OCI-LY1 (cell line): Measurements from ENCODE around the gene DLEC1.

Source experiments
- H2AFZ ChIP-seq: fragments of 200-600 bp; sonication (generic), shearing (Covaris generic); 2 replicates; pipeline ENCODE4 v1.6.0; 2014; ENCODE audit warnings: antibody characterized with exemption, mild to moderate bottlenecking, low read length
- H3F3A ChIP-seq: fragments of 200-600 bp; sonication (generic), shearing (Covaris generic); 2 replicates; pipeline ENCODE4 v1.6.0; 2014; ENCODE audit warnings: mild to moderate bottlenecking, antibody characterized with exemption, low read length, moderate library complexity; ENCODE audit not compliant: insufficient read depth
- H3K27ac ChIP-seq: fragments of 200-600 bp; sonication (generic); 2 replicates; pipeline ENCODE4 v1.5.1; 2014; ENCODE audit warnings: low read length, mixed run types, mild to moderate bottlenecking, low read depth; ENCODE audit not compliant: poor library complexity, severe bottlenecking
- H3K27me3 ChIP-seq: fragments of 200-600 bp; sonication (generic); 2 replicates; pipeline ENCODE4 v1.6.0; 2014; ENCODE audit warnings: antibody characterized with exemption, mild to moderate bottlenecking, low read length, moderate library complexity; ENCODE audit not compliant: insufficient read depth
- H3K36me3 ChIP-seq: fragments of 200-600 bp; sonication (generic); 2 replicates; pipeline ENCODE4 v1.6.1; 2014; ENCODE audit warnings: mild to moderate bottlenecking, antibody characterized with exemption, low read length, moderate library complexity, mixed read lengths; ENCODE audit not compliant: insufficient read depth
- H3K4me1 ChIP-seq: fragments of 200-600 bp; sonication (generic); 2 replicates; pipeline ENCODE4 v1.5.1; 2014; ENCODE audit warnings: mild to moderate bottlenecking, low read length, moderate library complexity; ENCODE audit not compliant: insufficient read depth, severe bottlenecking
- H3K4me2 ChIP-seq: fragments of 200-600 bp; sonication (generic), shearing (Covaris generic); 2 replicates; pipeline ENCODE4 v1.6.1; 2014; ENCODE audit warnings: low read length
- H3K4me3 ChIP-seq: fragments of 200-600 bp; sonication (generic); 2 replicates; pipeline ENCODE4 v1.5.1; 2014; ENCODE audit warnings: low read length, low read depth, mild to moderate bottlenecking, mixed read lengths; ENCODE audit not compliant: poor library complexity, severe bottlenecking
- H3K79me2 ChIP-seq: fragments of 200-600 bp; shearing (Covaris generic); 2 replicates; pipeline ENCODE4 v1.6.1; 2016; ENCODE audit warnings: mixed run types, low read length, mixed read lengths; ENCODE audit not compliant: insufficient read depth
- H3K9ac ChIP-seq: fragments of 200-600 bp; sonication (generic), shearing (Covaris generic); 2 replicates; pipeline ENCODE4 v1.6.1; 2014; ENCODE audit warnings: mild to moderate bottlenecking, low read length, mixed read lengths
- H3K9me2 ChIP-seq: fragments of 200-600 bp; sonication (generic), shearing (Covaris generic); 2 replicates; pipeline ENCODE4 v1.6.1; 2014; ENCODE audit warnings: low read depth, mild to moderate bottlenecking, low read length, mixed read lengths
- H3K9me3 ChIP-seq: fragments of 200-600 bp; shearing (Covaris generic); 2 replicates; pipeline ENCODE4 v1.6.1; 2014; ENCODE audit warnings: low read length, mixed read lengths
- H4K20me1 ChIP-seq: fragments of 200-600 bp; sonication (generic), shearing (Covaris generic); 2 replicates; pipeline ENCODE4 v1.6.0; 2016; ENCODE audit warnings: mild to moderate bottlenecking, low read length; ENCODE audit not compliant: insufficient read depth
- CTCF ChIP-seq: fragments of 200-600 bp; sonication (generic), shearing (Covaris generic); IDR thresholded peaks from 2 replicates; pipeline ENCODE4 v1.5.1; 2017; ENCODE audit warnings: mild to moderate bottlenecking, antibody characterized with exemption, low read length, moderate library complexity, mixed read lengths
- EZH2 ChIP-seq: fragments of 200-600 bp; sonication (generic), shearing (Covaris generic); IDR thresholded peaks from 2 replicates; pipeline ENCODE4 v1.8.0; 2017; ENCODE audit warnings: borderline replicate concordance, mixed run types, mild to moderate bottlenecking, antibody characterized with exemption, low read length, moderate library complexity, mixed read lengths

Gene DLEC1

GRCh38 chr3:38165722-38166387, 126.8 kb downstream of the DLEC1 start:
- peak overlapping the region; percentile 79 for H3K4me2 ChIP-seq
- peaks cover 51% of the 10 kb centered on the region for H3K79me2 ChIP-seq
- no peak for TF ChIP-seq EZH2
- no peak for TF ChIP-seq CTCF
- H3K4me3 ChIP-seq, result peak overlapping the region; percentile 90
- peaks cover 51% of the 10 kb centered on the region for H3K4me1 ChIP-seq
- no peaks in the 10 kb centered on the region for H3K9me2 ChIP-seq
- H2AFZ ChIP-seq, result no peak overlapping the region
- no peaks in the 10 kb centered on the region for H3K9me3 ChIP-seq
- no peaks in the 10 kb centered on the region for H3K27me3 ChIP-seq
- H3F3A ChIP-seq, result no peaks in the 10 kb centered on the region
- no peaks in the 10 kb centered on the region for H4K20me1 ChIP-seq
- H3K36me3 ChIP-seq, result no peaks in the 10 kb centered on the region
- H3K27ac ChIP-seq, result peak overlapping the region; percentile 87
- peak overlapping the region; percentile 95 for H3K9ac ChIP-seq

GRCh38 chr3:38167591-38167990, 128.6 kb downstream of the DLEC1 start:
- peak overlapping the region; percentile 79 for H3K4me2 ChIP-seq
- no peaks in the 10 kb centered on the region for H3K9me3 ChIP-seq
- no peaks in the 10 kb centered on the region for H3K36me3 ChIP-seq
- peaks cover 68% of the 10 kb centered on the region for H3K79me2 ChIP-seq
- no peaks in the 10 kb centered on the region for H4K20me1 ChIP-seq
- H3K27ac ChIP-seq, result peak overlapping the region; percentile 4
- H3K27me3 ChIP-seq, result no peaks in the 10 kb centered on the region
- H3K9me2 ChIP-seq, result no peaks in the 10 kb centered on the region
- TF ChIP-seq EZH2, result no peak
- TF ChIP-seq CTCF, result no peak
- peak overlapping the region; percentile 90 for H3K4me3 ChIP-seq
- no peaks in the 10 kb centered on the region for H3F3A ChIP-seq
- H2AFZ ChIP-seq, result no peak overlapping the region
- H3K9ac ChIP-seq, result no peak overlapping the region
- H3K4me1 ChIP-seq, result peaks cover 68% of the 10 kb centered on the region

GRCh38 chr3:38168151-38169026, 129.4 kb downstream of the DLEC1 start:
- no peak overlapping the region for H3K4me3 ChIP-seq
- peaks cover 70% of the 10 kb centered on the region for H3K4me1 ChIP-seq
- no peak overlapping the region for H3K9ac ChIP-seq

More at GRCh38 chr3:38168151-38169026, 129.4 kb downstream of the DLEC1 start:
- no peak overlapping the region for H3K27ac ChIP-seq
- no peaks in the 10 kb centered on the region for H3K9me2 ChIP-seq
- peaks cover 76% of the 10 kb centered on the region for H3K79me2 ChIP-seq
- no peaks in the 10 kb centered on the region for H3K9me3 ChIP-seq
- TF ChIP-seq CTCF, result no peak
- TF ChIP-seq EZH2, result no peak
- H2AFZ ChIP-seq, result no peak overlapping the region
- no peaks in the 10 kb centered on the region for H3F3A ChIP-seq
- no peaks in the 10 kb centered on the region for H4K20me1 ChIP-seq
- no peaks in the 10 kb centered on the region for H3K27me3 ChIP-seq
- H3K4me2 ChIP-seq, result no peak overlapping the region; the same call in 1 of the 2 replicates
- H3K36me3 ChIP-seq, result no peaks in the 10 kb centered on the region
